Measurements from ENCODE around the gene CNOT4. TPM values are rescaled to one million over a fixed set of nuclear protein-coding genes. Genes with fewer than 3 reads are reported as not detected.
A peak's percentile ranks its signal among the peaks of the same experiment; 100 is the strongest.

CNOT4 gene
- total and polyA plus RNA-seq, 2 of the 13 experiments (the other 11 are each of a cell fraction or from before 2014, with no cell fraction given) = 7.4 to 8.4 TPM

DNA sequence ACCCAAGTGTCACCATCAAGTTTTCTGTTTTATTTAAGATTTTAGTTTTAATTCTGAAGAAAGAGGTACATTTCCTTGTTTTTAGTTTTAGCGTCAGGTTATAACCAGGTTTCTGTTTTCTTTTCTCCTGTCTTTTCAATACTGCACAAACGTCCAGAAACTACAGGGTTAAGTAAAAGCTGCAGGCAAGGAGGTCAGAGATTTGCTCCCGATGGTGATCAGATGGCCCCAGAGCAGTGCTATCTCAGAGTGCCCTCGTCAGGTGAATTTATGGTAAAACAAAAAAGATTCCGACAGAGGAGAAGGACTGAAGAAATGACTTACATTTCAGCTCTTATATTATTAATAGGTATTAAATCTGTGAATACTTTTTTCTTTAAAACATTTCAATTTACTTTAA, 148.1 kb downstream of the CNOT4 start:
- H3K36me3 ChIP-seq (replicated peaks in 1 of 2; ENCODE audit: control insufficient read depth in 1 of 2, insufficient read depth in 2 of 2, low read length in 2 of 2) = peaks cover 2 to 12% of the 10 kb centered on the region in 2 experiments; a peak in 1 of 5 replicates
- peak; percentile 87 for TF ChIP-seq ZNF652 (CRISPR knock-in tag; IDR thresholded peaks at IDR 0.05; ENCODE audit: borderline replicate concordance, low read depth)
- peak; percentile 18; the same call in 1 of the 2 replicates for TF ChIP-seq CTCF (CRISPR knock-in tag; IDR thresholded peaks at IDR 0.05)
- TF ChIP-seq ZKSCAN8 (CRISPR knock-in tag; IDR thresholded peaks at IDR 0.05; ENCODE audit: borderline replicate concordance) = no peak
- TF ChIP-seq ZNF264 (CRISPR knock-in tag; IDR thresholded peaks at IDR 0.05) = no peak
- peak; percentile 12; the same call in 1 of the 2 replicates for TF ChIP-seq STAG1 (CRISPR knock-in tag; IDR thresholded peaks at IDR 0.05)
- POLR2A ChIA-PET = no interaction called here
- no peak overlapping the region for H3K27ac ChIP-seq (ENCODE audit: extremely low read length, insufficient read depth, low read length)
- peaks cover 2% of the 10 kb centered on the region for H3K4me1 ChIP-seq (ENCODE audit: insufficient read depth, low read length)
- no peaks in the 10 kb centered on the region for H3K79me2 ChIP-seq (ENCODE audit: insufficient read depth, low read length)
- CTCF ChIA-PET (ENCODE audit: low intra/inter-chr PET ratio, low total read pairs) = no interaction called here
- no peak for ATAC-seq
- H3K9ac ChIP-seq (ENCODE audit: insufficient read depth, low read depth, low read length) = no peak overlapping the region
- in situ Hi-C loops (cut with HindIII; ENCODE audit: extremely low pct_ligation_motif_present, low pct_unique_long_range_greater_than_20kb) (no loop called here), intact Hi-C loops (cut with micrococcal nuclease; ENCODE audit: unreplicated experiment) (no loop called here)
- no peak overlapping the region for H3K4me3 ChIP-seq (replicated peaks in 1 of 3; ENCODE audit: insufficient read depth in 1 of 3, low read depth in 2 of 3, low read length in 3 of 3)
- H3K27me3 ChIP-seq (ENCODE audit: control insufficient read depth in 1 of 2, insufficient read depth in 2 of 2, low read length in 2 of 2) = no peaks in the 10 kb centered on the region
- no peak for FAIRE-seq
- DNase-seq (ENCODE audit: low spot score) = no peak
- H3K4me2 ChIP-seq (ENCODE audit: low read depth, low read length) = no peak overlapping the region
- H2AFZ ChIP-seq (ENCODE audit: low read length) = no peak overlapping the region
- no peaks in the 10 kb centered on the region for H3K9me3 ChIP-seq (ENCODE audit: low read length)
- WGBS (ENCODE audit: low lambda C conversion rate) = 57% methylated on average over 5 of the region's 5 CpGs
- no TSS peak for BruUV-seq (replicated peaks)
- no peaks in the 10 kb centered on the region for H4K20me1 ChIP-seq (ENCODE audit: insufficient read depth, low read length)

- BruUV-seq (replicated peaks) = no TSS peak
- Histone ChIP-seq H3K4me2 (ENCODE audit: low read depth, low read length) (no peak overlapping the region), H3K4me1 (ENCODE audit: insufficient read depth, low read length) (peaks cover 12% of the 10 kb centered on the region; the same call in 1 of the 2 replicates), H3K27me3 (ENCODE audit: control insufficient read depth in 1 of 2, insufficient read depth in 2 of 2, low read length in 2 of 2) (no peaks in the 10 kb centered on the region), H2AFZ (ENCODE audit: low read length) (no peak overlapping the region), H3K9me3 (ENCODE audit: low read length) (no peaks in the 10 kb centered on the region), H3K27ac (ENCODE audit: extremely low read length, insufficient read depth, low read length) (no peak overlapping the region), H4K20me1 (ENCODE audit: insufficient read depth, low read length) (no peaks in the 10 kb centered on the region), H3K79me2 (ENCODE audit: insufficient read depth, low read length) (no peaks in the 10 kb centered on the region), H3K36me3 (replicated peaks in 1 of 2; ENCODE audit: control insufficient read depth in 1 of 2, insufficient read depth in 2 of 2, low read length in 2 of 2) (peaks cover 2 to 12% of the 10 kb centered on the region in 2 experiments; a peak in 1 of 5 replicates), H3K9ac (ENCODE audit: insufficient read depth, low read depth, low read length) (no peak overlapping the region), H3K4me3 (replicated peaks in 1 of 3; ENCODE audit: insufficient read depth in 1 of 3, low read depth in 2 of 3, low read length in 3 of 3) (no peak overlapping the region)
- DNase-seq (ENCODE audit: low spot score) = no peak
- POLR2A ChIA-PET = no interaction called here
- WGBS (ENCODE audit: low lambda C conversion rate) = 84% methylated on average over 5 of the region's 5 CpGs
- CTCF ChIA-PET (ENCODE audit: low intra/inter-chr PET ratio, low total read pairs) = no interaction called here
- TF ChIP-seq SRY (CRISPR knock-in tag; IDR thresholded peaks at IDR 0.05) (no peak), ZNF589 (CRISPR knock-in tag; conservative IDR thresholded peaks at IDR 0.05) (no peak), SRF (IDR thresholded peaks at IDR 0.05; ENCODE audit: low read depth, low read length) (no peak), AGO1 (IDR thresholded peaks at IDR 0.05; ENCODE audit: low read depth, low read length, poor library complexity, severe bottlenecking) (no peak), ZNF292 (CRISPR knock-in tag; IDR thresholded peaks at IDR 0.05; ENCODE audit: borderline replicate concordance, low read depth) (no peak)
- intact Hi-C loops (cut with micrococcal nuclease; ENCODE audit: unreplicated experiment) = no loop called here
- no peak for FAIRE-seq
- ATAC-seq = no peak
- in situ Hi-C loops (cut with HindIII; ENCODE audit: extremely low pct_ligation_motif_present, low pct_unique_long_range_greater_than_20kb) = no loop called here
Observed at GRCh38 chr7:135359615-135360014, 150.3 kb downstream of the CNOT4 start.

Data from HepG2 (cell line).